NCI-H82 treated with DMSO at 0.1 percent for 48 hours (cell line): ENCODE data around the gene LYSMD4.
"Not testable (repeated sequence)": the region's sequence is repeated elsewhere in the genome, so short reads cannot be mapped to it uniquely, and the experiment has no call there.

ENCODE experiments used
- DNase-seq: peaks from one replicate; lab custom pipeline; 2025; ENCODE audit not compliant: unreplicated experiment; lab: John Stamatoyannopoulos, UW

Gene LYSMD4

DNA sequence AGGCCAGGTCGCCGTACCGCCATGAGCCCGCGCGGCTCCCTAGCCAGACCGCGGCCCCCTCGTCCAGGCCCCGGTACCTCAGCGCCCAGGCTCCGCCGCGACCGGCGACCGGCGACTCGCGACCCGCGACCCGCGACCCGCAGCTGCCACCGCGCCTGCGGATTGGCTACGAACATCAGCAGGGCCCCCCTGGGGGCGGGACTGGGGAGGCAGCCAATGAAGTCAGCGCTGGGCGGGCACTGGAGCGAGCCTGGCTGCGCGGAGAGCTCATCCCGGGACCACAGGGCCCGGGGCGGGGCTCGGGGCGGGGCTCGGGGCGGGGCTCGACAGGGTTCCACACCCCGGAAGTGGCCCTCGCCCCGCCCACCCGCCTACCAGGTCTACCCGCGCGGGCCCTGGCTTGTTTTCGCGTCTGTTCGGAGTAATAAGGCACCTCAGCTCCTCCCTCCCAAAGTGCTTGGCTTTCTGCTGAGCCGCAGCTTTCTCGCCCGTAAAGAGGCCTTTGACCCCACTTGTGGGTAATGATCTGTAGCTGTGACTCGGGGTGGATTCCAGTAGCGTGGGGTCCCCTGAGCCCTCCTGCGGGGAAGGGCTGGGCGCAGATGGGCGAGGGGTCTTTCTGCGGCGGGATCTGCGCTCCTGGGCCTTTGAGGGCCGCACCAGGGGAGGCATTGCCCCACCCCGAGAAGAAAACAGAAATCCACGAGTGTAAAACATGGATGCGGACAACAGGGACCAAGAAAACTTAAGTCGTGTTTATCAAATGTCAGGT lies at the start of gene LYSMD4:
LYSMD4 (minus strand) TSS at position 170 of the 772 bp plus-strand sequence. CDS start 1,438 bp downstream, outside the sequence.
- DNase-seq: peak; percentile 82

DNA sequence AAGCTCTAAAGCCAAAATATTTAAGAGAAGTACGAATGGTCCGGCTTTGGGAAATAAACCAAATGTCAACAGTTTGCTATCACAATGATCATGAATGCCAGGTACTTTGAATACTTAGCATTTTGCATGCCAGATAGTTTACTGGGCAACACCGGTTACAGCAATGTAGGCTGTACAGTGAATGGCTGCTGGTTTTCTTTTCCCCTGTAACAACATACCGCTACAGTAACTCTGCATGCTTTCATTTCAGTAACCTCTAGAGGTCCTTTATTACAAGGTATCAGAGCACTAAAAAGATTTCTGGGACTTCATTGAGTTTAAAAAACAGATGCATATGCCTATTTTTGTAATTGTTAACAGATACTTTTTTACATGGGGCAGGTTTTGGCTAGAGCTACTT lies 48.8 kb upstream of the LYSMD4 start:
- DNase-seq: not testable (repeated sequence)

DNA sequence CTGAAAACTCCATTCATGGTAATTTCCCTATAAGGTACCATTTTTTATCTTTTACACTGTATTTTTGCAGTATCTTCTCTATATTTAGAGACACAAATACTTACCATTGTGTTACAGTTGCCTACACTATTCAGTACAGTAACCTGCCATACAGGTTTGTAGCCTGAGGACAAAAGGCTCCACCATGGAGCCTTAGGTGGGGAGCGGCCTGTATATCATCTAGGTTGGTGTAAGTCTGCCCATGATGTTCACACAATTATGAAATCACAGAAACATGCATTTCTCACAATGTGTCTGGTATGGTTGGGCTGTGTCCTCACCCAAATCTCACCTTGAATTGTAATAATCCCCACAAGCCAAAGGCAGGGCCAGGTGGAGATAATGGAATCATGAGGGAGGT lies 43.9 kb upstream of the LYSMD4 start:
- no peak for DNase-seq

DNA sequence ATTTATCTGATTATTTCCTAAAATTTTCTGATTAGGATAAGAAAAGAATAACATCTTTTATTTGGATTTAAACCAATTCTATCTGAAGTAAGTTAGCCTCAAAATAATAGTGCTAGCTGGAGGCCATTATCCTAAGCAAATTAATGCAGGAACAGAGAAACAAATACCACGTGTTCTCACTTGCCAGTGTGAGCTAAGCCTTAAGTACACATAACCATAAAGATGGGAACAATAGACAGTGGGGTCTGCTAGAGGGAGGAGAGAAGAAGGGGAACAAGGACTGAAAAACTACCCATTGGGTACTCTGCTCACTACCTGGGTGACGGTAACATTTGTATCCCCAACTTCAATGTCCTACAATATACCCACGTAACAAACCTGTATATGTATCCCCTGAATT lies 31.3 kb upstream of the LYSMD4 start:
- no peak for DNase-seq

DNA sequence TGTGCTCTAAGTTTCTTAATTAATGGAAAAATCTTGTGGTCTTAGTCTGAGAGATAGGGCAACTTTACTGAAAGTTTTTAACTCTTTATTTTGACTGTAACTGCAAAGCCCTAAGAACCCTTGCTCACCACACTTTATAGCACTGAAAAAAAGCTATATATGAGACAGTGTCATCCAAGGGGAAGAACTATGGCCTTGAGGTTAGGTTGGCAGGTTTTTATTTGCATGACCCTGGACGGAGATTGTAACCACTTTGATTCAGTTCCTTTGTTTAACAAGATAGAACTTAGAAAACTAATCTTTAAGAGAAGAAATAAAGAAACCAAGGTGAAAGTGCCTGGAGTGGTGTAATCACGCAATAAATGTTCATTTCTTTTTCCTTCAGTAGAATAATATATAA lies 30.6 kb upstream of the LYSMD4 start:
- DNase-seq: no peak

DNA sequence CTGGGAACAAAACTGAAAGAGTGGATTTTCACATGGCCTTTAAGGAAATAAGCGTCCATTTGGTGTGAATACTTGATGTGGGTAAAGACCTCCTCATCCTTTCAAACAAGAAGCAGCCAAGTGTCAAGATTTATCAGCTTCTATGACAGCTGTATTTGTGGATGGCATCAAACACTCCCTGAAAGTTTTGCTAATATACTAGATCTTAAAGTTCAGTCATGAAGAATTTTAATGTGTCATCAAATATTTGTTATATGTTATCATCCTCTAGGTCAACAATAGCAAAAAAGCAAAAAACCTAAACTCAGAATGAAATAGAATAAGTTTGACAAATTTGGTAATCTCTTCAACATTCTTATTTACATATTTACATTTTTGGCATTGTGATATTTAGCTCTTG lies 29.1 kb upstream of the LYSMD4 start:
- no peak for DNase-seq

DNA sequence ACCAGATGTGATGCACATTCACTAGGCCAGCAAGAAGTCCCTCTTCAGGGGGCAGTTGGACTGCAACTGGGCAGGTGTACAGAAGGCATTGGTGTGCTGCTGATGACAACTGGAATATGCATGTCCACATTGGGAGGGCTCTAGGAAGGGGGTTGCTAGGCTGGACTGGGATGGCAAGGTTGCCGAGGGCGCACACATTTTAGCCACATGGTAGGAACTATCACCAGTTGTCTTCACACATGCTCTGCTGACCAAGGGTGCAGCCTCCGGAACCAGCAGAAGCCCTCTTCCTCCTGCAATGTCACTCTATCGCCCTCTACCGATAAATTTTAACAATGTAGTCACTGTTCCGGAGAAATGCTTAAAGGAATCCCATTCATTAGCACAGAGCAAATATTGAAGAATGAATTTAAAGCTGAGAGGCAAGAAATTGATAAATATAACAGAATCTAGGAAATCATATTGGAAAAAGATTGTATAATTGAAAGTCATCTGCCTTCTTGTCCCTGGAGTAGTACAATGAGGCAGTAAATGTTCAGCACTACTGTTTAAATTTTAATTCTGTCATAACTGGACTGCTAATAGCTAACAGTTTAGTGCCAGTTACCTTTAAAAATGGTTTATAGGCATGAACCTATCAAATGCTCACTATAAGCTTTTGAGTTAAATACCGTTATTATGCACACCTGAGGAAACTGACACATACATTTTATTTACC lies 22.6 kb upstream of the LYSMD4 start:
- DNase-seq: peak; percentile 44

DNA sequence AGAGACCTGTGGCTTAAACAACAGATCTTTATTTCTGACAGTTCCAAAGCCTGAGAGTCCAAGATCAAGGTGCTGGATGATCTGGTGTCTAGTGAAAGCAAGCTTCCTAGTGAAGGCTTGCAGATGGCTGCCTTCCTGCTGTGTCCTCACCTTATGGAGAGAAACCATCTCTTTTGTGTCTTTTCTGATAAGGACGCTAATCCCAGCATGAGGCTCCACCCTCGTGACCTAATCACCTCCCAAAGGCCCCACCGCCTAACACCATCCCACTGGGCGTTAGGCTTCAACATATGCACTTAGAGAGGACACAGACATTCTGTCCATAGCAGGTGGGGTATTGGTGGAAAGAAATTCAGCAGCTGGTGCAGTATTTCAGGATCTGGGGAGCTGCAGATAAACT lies 19.8 kb upstream of the LYSMD4 start:
- no peak for DNase-seq

DNA sequence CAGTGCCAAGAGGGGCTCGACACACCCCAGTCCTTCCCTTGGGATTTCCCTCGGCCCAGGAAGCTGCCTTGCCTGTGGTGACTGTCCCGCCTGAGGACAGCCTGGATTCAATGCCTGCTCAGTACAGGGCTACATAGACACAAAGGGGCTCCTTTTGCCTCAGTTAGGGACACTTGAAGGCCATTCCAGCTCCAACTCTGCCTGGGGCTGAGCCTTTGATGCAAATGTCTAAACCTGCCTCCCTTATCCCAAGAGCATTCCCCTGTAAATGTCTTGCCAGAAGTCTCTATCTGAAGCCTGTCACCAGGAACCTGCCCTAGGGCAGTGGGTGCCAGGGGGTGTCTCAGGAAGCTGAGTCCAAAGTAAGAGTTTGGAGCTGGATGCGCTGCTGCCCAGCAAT lies 19.3 kb upstream of the LYSMD4 start:
- DNase-seq: no peak

DNA sequence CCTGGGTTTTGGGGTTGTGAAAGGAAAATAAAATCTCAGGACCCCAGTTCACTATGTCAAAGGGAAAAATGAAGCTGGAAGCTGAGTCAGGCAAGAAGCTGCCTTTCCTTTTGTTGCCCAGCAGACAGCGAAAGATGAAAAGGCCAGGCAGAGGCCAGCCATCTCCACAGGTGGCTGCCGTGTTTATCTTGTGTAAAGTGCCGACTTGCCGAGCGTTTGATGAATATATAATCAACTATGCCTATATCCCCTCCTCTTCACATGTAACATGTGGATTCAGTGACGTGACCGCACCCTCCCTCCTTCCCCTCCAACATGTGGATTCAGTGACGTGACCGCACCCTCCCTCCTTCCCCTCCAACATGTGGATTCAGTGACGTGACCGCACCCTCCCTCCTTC lies 17.1 kb upstream of the LYSMD4 start:
- DNase-seq: not testable (repeated sequence)

DNA sequence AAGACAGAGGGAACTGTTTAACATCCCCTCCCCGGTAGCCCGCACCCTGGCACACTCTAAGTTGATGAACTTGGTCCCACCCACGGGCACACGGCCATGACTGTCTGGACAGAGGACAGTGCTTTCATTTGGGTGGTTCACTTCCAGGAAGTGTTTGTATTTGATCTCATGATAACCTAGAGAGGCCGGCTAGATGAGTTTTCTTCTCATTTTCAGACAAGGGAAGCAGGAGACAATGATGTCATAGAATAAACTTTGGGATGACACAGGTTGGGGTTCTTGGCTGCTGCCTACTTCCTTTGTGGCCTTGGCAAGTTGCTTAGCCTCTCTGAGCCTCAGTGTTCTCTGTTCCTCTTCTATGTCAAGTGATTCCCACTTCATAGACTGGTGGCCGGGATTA lies 16.1 kb upstream of the LYSMD4 start:
- DNase-seq: no peak

DNA sequence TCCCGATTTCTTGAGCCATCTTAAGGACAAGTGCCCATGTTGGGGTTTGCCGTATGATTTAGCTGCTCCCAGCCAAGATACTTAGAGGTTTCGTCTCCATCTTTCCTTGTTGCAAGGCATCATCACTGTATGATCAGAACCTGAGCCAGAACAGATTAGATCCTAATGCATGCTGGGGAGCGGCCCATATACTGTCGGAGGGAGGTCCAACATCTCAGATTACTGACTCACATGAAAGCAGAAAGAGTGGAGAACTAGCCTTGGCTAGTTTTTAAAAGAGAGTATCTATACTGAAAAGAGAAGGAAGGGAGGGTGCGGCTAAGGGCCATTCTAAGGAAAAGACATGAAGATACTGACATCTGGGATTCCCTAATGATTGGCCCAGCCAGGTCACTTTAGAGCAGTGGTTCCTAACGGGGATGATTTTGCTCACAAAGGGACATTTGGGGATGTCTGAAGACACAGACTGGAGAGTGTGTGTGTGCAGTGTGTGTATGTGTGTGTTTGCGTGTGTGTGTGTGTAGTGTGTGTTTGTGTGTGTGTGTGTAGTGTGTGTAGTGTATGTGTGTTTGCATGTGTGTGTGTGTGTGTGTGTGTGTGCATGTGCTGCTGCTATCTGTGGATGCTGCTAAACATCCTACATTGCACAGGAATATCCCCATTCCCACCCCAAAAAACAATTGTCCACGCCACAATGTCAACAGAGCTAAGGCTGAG lies 12.3 kb upstream of the LYSMD4 start:
- DNase-seq: no peak

DNA sequence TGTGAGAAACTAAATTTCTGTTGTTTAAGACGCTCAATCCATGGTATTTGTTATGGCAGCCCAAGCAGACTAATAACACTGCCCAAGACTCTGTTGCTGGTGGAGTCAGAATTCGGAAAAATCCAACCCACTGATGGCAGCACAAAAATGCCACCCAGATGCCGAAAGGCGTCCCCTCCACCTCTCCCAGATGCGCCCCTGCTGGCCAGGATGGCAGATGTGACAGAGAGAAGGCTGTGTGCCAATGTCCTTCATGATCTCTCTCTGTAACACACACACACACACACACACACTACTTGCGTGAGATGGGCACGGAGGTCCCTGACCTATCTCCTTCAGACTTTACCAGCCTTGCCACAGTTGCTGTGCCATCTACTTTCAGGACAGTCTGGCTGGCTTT lies 10.9 kb upstream of the LYSMD4 start:
- no peak for DNase-seq

DNA sequence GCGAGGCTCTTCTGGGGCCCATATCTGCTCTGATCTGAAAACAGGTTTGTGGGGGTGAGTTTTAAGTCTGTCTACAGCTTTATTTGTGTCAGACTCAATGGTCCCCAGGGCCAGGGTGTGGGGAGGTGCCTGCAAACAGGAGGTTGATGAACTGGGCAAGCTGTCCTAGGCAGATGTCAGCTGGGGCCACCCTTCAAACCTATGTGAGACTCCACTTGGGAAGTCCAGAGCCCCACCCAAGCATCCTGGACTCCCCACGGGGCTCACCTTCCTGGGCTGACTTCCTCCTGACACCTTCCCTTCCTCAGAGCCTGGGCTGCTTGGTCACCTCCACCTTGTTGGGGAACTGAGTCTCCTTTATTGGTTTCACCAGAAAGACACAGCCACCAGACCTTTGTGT lies 8.6 kb upstream of the LYSMD4 start:
- DNase-seq: no peak

DNA sequence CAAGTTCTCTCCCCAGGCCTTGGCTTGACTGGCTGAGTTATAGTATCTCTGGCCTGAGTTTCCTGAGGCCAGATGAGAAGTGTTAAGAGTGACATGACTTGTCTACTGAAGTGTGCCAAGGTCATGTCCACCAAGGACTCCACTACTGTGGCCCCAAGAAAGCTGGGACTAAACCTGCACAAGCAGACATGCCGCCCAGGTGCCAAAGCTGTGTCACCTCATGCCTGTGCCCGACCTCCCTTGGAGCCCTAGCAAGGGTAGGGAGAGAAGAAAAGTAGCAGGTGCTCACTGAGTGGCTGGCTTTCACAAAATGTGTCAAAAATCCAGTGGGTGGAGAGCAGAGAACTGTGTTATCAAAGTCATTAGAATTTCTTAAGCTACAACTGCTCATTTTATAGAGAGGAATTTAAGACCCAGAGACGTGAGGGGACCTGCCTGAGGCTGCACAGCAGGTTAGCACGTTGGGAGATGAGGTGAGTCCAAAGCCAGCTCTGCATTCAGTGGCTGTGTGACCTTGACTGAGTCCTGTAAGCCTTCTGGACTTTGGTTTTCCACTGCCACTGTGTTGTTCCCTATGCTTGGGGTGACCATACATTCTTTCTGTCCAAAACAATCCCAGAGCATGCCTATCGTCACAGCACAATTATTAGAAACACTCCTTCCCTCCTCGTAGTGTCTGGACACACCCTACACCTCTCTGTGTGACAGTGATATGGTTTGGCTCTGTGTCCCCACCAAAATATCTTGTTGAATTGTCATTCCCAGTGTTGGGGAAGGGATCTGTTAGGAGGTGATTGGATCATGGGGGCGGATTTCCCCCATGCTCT lies 5.0 kb upstream of the LYSMD4 start:
- DNase-seq: no peak

DNA sequence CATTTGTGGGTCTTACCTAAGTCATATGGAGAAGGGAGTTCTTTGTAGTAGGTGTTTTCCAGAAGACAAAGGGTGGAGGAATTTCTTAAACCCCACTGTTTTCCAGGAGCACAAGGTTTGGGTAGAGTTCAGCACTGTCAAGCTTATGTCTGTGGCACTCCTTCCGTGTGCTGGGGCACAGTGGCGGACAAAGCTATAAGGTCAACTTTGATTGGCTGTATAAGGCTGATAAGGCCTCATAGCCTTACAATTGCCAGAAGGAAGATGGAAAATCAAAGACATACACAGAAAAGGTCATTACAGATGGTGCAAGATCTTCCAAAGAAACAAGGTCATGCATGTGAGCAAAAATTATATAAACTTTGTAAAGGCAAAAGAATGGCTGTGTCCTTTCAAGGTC lies 3.5 kb upstream of the LYSMD4 start:
- no peak for DNase-seq

DNA sequence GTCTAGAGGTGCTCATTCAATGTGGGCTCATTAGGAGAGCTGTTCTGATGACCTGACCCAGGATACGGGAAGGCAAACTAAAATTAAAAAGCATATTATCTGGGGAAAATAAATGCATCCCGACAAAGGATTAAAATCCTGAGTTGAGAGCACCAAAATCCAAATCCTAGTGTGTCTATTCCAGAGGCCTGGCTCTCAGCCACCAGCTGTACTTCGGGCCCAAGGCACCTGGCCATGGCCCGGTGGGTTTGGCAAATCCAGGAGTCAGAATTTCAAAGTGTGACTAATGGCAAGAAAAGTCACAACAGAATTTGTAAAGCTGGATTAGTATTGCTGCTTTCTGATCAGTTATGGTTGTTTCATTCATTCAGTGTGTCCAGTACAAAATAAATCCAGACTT lies 2.6 kb upstream of the LYSMD4 start:
- DNase-seq: no peak

DNA sequence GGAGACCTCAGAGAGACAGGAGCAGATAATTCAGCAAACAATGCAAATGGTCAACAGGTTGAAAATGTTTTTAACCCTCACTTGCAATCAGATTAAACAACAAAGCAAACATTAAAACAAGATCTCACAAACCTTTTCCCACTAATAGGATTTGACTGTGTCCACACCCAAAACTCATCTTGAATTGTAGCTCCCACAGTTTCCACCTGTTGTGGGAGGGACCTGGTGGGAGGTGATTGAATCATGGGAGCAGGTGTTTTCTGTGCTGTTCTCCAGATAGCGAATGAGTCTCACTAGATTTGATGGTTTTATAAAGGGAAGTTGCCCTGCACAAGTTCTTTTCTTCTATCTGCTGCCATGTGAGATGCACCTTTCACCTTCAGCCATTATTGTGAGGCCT lies 1.3 kb upstream of the LYSMD4 start:
- no peak for DNase-seq

DNA sequence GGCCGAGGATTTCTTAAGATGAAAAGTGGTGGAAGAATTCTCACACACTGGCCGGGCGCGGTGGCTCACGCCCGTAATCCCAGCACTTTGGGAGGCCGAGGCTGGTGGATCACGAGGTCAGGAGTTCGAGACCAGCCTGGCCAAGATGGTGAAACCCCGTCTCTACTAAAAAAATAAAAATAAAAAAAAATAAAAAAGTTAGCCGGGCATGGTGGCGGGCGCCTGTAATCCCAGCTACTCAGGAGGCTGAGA lies 729 bp upstream of the LYSMD4 start:
- DNase-seq: not testable (repeated sequence)

DNA sequence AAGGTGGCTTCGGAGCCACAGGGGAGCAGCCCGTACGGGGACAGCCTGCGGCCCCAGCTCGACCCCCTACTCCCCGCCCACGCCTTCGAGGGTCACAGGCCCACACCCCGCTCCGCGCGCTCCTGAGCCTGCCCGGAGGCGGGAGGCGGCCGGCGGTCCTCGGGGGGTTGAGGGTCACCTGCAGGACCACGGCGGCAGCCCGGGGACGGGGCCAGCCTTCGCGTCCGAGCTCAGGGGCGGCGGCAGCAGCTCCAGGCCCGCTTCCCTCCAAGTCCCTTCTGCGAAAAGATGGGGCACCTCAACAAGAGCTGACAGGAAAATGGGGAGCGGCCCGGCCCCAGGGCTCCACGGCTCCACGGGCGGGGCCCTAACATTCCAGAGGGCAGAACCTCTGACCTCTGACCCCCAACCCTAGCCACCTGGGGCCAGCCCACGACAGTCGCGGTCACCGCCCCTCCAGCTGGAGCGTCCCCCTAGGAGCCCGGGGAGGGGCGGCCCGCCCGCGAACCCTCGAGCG lies 428 bp downstream of the LYSMD4 start:
- no peak for DNase-seq

DNA sequence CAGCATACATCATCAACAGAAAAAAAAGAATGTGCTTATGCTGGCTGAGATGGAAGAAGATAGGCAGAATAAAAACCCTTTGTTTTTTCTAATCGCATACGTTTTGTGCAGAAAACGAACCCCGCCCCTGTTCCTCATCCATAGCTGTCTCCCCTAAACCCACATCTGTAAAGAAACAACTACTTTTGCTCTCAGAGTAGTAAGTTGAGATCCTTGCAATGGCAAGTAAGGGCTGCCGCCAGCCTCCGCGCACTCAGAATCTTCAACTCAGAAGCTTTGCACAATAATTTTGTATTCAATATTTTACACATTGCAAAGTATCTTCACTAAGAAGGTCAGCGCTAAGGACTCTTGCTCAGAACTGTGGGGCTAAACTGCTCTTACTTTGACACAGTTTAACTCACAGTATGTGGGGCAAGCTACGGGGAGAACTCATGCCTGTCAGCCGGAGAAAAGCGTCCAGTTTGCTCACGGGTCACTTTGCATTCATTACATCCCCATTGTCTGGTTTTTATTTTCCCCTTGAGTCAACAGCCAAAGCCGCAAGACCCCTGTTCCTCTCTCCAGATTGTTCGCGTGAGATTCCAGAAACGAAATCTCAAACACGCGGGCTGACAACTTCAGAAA lies 1.0 kb downstream of the LYSMD4 start:
- no peak for DNase-seq
